ENCODE data around the gene POLR2J2.
"Not testable (repeated sequence)": the region's sequence is repeated elsewhere in the genome, so short reads cannot be mapped to it uniquely, and the experiment has no call there.

Gene POLR2J2

DNA sequence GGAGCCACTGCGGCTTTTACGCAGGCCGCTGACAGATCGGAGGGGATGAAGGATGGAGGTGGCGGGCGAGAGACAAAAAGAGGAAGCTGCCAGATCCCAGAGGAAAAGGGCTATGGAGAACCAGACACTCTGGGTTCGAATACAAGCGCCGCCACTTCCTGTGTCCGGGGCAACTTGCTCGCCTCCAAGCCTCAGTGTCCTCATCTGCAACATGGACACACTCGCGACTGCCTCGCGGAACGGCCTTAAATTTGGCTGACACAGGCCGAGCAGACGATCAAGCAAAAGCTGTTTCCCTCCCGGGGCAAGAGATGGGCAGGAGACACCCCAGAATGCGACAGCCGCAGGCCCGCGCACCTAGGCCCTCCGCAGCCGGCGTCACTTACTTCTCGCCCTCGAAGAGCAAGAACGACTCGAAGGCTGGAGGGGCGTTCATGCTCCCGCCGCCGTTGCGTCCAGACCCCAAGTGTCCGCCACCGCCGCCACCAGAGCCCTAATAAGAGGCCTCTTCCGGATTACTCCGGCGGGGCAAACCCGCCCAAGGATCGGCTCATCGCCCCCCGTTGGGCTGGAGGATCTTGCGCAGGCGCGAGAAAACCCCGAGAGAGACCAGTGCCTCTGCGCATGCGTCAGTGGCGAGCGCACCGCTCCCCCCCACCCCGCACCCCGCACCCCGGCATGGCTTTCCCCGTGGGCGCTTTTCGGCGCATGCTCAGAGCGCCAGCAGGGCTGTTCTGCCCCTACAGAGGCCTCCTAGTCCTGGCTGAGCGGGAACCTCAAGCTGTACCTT, at the start of gene POLR2J2:
Gene POLR2J2, minus strand, starts transcription at position 498 of the 790 bp plus-strand sequence. Its CDS starts 62 bp downstream, at position 436.
- DNase-seq, result peak in 1 of 2 donors; percentile 71

DNA sequence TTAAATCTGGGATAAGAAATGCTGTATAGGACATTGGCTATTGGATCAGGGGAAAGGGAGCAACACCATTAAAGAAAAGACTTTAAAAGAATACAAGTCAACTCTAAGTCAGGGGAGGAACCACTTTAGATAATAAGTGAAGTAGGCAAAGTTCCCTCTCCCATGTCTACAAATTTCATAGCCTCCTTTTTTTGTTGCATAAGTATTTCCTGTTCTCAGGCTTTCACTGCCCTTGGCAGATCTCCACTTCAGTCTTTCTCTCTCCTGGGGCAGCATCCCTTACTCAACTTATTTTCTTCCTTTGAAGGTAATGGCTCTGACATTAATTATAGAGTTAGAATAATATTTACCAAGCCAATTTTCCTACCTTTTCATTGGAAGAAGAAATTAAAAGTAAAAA, 47.0 kb upstream of the POLR2J2 start:
- peak; percentile 14 to 28 for DNase-seq

DNA sequence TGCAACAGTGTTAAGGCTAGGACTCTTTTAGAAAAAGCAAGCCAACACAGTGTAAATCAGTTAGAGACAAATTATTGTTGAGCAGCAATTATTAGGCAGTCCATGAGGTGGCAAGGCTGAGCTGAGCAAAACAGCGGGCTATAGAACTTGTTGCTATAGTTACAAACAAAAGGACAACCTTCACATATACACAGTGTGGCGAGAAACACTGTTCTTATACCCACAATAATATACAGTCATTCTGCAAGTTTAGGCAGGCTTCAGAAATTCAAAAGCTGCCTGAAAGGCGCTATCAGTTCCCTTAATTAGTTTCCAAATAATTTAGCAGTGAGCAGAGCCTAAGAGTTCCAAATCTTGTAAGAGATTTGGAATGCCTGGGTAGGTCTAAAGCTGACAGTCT, 44.3 kb upstream of the POLR2J2 start:
- DNase-seq, result not testable (repeated sequence)

DNA sequence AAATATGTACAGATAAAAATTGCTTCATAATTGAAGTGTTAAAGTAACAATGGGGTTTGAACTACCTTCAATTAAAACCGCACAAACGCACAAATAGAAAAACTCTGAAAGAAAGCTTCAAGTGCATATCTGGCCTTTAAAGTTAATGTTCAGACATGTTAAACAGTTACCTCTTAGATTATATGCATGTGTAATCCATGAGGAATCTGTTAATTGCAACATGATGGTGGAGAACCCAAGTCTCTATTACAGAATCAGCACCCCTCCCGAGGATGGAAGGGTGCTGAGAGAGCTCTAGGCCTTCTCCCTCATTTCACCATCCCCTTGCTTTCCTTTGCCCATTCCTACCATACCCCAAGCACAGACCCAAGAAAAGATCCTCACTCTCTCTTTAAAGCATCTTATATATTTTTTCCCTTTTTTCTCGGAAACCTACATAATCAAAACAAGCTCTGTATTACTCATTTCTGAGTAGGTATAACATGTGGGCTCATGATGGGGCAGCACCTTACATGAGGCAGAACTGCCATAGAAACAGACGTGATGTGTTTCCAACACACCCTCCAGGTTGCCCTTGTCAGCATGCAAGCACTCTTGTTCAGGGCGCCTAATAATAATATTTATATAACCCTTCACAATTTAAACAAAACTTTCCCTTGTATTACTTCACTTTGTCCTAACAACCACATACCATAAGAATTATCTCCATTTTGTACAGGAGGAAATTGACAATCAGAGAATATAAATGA, 43.5 kb upstream of the POLR2J2 start:
- DNase-seq, result not testable (repeated sequence)

DNA sequence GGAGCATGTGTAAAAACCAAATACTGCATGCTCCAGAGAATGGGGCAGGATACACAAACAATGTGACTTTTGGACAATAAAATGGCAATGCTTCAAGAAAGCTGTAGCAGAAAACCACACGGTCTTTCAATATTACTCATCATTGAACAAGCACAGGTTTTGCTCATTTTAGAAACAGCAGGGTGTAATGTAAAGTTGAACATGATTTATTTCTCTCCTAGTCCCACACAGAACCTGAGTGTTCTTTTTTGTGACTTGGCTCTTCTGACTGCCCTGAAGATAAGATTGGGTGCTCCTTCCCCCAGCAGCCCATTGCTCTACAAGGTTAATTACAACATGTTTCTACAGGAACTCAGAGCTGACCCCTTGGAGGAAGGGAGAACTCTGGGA, 42.2 kb upstream of the POLR2J2 start:
- not testable (repeated sequence) for DNase-seq

DNA sequence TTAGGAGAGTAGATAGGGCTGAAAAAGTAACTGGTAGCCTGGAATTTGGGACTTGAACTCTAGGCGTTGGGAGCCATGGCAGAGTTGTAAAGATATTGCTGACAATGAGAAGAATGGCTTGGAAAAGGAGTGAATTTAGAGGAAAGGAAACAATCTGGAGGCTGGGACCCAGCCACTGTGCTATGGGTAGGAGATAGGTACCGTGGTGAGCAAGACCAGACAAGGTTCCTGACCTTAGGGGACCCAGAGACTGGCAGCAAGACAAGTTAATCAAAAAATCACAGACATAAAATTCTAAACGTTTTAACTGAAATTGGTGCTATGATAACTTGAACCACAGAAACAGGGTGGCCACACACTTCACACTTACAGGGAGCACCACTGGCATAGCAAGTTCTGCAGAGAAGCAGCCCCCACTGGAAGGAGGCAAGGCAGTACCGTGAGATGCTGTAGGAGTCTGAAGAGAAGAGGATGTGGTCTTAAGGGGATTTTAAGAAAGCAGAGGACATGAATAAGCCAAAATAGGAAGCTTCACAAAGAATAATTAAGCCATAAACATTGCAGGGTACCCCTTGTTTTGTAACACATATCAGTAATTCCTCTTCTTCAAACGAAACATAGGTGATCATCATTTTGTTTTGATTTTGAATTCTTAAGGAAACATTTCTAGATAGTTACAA, 41.7 kb upstream of the POLR2J2 start:
- DNase-seq, result peak; percentile 62 to 66

DNA sequence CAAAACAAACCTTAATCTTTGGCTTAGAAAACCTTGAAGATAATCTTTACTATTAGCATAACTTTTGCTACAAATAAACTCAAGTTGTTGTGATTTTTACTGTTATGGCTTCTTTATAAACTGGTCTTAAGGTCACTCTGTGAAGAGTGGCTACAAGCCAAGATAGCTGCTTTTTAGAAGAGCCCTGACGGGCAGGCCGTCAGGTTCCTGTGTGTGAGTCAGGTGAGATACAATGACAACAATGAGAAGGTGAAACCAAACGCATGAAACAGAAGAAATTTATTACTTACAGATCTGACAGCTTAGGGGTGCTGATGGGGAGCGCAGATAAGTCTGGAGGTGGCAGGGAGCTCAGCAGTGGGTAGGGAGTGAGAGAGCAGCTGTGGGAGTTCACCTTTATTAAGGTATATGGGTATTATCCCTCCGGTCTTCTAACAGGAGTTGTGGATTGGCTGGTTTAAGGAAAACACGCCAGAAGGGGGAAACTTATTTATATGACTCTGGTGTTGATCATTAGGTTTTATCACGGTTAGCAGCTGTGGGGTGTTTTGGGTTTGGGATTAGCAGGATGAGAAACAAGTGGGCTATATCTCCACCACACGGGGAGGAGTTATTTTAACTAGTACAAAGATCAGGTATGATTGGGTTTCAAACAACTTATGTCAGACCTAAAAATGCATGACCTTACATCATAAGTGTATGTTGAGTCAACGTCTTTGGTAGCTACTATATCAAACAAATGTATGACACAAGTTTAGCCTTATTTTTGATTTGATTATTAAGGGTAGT, 27.7 kb upstream of the POLR2J2 start:
- DNase-seq, result not testable (repeated sequence)

DNA sequence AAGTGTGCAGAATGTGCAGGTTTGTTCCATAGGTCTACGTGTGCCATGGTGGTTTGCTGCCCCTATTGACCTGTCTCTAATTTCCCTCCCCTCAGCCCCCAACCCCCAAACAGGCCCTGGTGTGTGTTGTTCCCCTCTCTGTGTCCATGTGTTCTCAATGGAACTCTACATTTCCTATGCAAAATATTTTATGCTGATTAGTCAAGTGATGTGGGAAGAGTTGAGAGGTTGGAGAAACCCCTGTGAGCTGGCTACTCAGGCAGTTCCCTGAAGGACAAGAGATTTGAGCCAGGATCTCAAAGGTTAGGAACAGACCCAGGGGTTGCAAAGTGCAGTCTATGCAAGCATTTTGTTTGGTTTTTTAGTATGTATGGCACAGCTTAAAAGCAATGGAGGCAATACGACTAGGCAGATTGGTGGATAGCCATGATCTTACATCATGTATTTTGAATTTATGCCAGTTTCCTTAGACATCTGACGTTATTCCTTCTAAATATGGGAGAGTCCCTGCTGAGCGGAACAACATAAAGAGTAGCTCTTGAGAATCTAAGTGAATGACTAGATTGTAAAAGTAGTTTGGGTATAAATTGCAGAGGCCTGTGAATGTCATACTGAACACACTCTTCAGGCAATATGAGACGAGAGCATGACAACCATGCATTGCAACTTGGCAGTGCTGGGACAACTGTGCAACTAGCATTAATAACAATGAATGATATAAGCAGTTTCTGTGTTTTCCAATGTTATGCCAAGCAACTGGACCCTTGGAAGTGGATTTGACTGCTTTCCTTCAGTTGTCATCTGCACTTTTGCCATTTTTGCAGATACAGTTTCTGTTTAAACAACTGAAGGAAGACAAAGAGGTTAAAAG, 26.4 kb upstream of the POLR2J2 start:
- DNase-seq, result not testable (repeated sequence)

DNA sequence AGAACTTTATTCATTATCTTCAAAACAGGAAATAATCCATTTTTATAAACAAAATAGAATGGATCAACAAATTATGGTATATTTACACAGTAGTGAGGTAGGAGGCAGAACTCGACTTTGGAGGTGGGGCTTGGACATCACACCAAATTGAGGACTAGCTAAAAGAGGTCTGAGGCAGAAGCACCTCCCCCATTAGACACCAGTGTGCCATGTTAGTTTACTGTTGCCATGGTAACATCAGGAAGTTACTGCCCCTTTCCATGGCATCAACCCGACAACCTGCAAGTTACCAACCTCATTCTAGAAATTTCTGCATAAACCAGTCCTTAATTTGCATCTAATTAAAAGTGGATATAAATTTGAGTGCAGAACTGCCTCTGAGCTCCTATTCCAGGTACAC, 24.5 kb upstream of the POLR2J2 start:
- not testable (repeated sequence) for DNase-seq

DNA sequence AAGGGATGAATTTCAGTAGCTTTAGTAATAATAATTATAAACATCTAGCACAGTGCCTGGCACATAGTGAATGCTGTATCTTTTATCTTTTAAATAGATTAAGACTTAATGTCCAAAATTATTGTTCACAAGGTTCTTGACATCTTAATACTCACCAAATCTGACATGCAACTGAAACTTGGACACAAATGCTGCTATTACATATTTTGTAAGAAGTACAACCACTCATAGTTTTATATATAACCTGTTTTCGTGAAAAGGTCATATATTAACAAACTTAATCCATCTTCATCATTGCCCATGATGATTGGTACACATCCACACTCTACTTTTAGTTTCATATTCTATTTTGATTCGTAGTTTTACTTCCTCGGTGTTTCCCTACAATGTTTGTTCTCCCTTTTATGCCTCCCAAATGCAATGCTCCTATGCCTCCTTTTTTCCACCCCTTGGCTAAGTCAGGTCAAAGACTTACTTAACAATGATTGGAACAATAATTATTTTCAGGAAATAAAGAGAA, 23.6 kb upstream of the POLR2J2 start:
- not testable (repeated sequence) for DNase-seq

DNA sequence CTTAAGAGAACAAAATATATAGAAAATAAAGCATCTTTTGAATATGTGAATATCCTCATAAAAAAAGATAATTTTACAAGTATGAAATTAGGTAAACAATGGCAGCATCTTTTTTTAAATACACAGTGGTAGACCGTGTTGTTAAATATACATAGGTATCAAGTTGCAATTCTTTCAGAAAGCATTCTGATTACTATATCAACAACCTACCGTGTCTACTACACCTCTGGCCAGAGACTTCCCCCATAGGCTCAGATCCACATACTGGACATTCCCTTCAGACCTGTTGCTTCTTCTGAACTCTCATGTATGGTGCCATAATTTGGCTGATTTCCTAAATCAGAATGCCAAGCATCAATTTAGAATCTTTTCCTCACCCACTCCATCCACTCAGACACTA, 22.5 kb upstream of the POLR2J2 start:
- not testable (repeated sequence) for DNase-seq

DNA sequence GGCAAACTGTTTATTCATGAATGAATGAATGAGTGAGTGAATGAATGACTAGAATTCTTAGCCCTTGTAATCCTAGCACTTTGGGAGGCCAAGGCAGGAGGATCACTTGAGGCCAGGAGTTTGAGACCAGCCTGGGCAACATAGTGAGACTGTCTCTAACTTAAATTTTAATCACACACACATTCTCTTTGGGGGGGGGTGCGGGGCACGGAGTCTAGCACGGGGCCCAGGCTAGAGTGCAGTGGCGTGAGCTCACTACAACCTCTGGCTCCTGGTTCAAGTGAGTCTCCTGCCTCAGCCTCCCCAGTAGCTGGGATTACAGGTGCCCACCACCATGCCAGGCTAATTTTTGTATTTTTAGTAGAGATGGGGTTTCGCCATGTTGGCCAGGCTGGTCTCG, 19.1 kb upstream of the POLR2J2 start:
- not testable (repeated sequence) for DNase-seq

DNA sequence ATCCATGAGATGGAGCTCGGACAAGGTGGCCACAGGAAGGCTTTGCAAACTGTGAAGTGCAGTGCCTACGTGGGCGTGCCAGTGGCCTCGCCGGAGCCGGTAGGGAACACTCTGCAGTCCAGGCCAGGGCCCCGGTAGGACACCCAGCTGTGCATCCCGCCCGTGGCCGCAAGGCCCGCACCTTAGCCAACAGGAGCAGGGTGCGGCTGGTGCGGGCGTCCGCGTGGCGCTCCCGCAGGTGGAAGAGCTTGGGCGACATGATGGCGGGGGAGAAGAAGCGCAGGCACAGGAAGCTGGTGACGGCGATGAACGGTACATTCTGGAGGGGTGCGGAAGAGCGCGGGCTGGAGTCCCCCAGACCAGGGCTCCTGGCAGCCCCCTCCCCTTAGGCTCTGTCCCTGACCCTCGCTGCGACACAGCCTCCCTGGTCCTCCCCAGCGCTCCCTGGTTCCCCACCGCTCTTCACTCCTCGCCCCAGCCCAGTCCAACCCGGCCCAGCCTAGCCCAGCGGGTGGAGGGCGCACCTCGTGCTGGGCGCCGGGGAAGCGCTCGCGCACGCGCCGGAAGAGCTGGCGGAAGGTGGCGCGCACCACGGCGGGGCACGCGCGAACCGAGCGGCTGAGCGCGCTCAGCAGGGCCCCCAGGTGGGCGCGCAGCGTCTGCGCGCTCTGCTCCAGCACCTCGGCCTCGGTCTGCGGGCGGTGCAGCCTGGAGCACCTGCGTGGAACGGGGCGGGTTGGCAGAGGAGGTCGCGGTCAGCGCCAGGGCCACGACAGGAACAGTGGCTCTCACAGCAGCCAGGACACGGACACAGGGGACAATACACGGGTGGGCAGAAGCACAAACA, 18.2 kb upstream of the POLR2J2 start:
- DNase-seq, result not testable (repeated sequence)

DNA sequence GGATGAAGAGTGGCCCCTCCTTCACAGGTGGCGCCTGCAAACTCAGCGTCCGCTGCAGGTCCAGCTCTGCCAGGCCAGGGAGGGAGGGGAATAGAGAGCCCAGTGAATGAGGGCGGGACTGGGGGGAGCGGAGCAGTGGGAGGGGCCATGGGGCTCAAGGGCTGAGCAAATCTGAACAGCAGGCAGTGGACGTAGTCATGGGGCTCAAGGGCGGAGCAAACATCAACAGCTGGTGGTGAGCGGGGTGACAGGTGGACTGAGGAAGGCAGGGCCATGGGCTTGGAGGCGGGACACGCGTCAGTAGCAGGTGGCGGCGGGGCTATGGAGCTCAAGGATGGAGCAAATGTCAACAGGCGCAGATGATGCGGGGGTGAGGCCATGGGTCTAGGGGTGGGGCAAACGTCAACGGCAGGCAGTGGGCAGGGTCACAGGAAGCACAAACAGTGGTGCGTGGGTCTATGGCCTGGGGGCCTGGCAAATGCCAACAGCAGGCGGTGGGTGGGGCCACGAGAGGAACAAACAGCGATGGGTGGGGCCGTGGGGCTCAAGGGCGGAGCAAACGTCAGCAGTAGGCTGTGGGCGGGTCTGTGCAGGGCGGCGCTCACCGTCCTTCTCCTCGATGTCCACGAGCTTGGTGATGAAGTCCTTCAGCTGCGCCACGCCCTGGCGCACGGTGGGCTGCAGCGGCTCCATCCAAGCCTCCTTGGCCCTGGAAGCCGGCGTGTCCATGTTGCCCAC, 17.0 kb upstream of the POLR2J2 start:
- DNase-seq, result not testable (repeated sequence)

DNA sequence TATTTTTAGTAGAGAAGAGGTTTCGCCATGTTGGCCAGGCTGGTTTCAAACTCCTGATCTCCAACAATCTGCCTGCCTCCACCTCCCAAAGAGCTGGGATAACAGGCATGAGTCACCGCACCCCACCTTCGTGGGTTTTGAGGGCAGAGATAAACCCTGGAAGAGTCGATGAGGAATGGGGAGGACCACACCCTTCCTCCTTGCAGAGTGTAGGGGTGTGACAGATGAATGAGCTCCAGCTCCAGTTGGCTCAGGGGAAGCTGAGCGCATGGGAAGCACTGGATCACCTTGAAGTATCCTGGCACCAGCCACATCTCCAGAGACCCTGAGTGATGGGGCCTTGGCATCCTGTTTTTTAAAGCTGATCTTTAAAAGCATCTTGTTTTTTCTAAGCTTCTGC, 11.1 kb upstream of the POLR2J2 start:
- DNase-seq, result not testable (repeated sequence)

DNA sequence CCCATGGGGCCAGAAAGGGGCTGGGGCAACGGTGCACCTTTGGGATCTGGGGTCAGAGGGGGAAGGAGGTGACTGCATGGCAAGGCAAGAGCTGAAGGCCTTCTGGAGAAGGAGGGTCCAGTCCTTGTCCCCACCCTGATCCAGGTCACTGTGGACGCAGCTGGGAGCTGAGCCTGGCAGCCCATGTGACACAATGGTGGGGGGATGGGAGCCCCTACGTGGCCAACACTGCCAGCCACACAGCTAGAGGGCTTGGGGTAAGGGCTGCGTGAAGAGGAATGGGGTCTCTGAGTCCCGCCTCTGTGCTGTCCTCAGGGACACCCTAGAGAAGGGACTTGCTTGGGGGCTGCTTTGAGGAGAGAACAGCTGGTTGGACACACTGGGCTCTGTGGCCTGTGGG, 9.3 kb upstream of the POLR2J2 start:
- DNase-seq, result not testable (repeated sequence)

DNA sequence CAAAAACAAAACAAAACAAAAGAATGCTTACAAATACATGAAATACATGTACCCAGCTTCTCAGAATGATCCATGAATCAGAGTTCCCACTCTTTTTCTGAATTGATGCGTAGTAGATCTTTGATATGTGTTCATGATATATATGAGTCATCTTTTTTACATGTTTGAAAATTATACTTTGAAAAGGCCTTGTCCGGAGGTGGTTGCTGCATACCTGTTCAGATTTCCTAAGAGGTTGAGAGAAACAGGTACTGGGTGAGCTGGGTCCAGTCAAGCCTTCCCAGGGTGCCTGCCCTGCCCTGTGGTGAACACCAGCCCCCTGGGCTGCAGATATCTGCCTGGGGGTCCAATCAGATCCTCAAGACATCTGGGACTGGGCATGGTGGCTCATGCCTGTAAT, 4.1 kb upstream of the POLR2J2 start:
- DNase-seq, result not testable (repeated sequence)

DNA sequence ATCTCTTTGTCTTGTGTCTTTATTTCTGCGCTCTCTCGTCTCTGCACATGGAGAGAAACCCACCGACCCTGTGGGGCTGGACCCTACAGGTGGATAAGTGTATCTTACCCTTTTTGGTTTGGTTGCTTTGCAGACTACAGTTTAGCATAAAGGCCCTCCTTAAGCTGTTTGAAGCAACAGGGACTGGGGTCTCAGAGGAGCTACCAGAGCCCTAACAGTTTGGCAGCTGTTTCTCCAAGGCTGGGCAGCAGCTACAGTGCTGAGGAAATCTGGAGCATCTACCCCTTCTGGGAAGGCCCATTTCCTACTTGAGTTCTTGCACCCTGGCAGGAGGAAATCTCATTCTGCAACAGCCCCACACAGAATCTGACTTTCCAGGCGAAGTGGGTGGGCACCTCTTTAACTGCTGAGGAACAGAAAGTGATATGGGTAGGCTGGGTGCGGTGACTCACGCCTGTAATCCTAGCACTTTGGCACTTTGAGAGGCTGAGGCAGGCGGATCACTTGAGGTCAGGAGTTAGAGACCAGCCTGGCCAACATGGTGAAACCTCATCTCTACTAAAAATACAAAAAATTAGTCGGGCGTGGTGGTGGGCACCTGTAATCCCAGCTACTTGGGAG, 2.1 kb upstream of the POLR2J2 start:
- not testable (repeated sequence) for DNase-seq

DNA sequence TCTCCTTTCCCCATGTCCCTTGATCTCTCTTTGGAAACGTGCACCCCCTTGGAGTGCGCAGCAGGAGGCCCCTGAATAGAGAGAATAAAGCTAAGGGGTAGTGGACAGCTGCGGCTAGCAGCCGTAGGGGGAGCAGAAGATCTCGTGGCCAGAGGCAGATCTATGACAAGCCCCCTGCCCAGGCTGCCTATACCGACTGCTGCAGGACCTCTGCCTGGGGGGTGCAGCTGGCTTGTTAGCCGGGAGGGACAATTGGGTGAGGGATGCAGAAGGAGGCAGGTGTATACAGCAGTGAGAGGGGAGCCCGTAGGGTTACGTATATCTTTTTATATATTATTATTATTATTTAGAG, 469 bp upstream of the POLR2J2 start:
- DNase-seq, result not testable (repeated sequence)

All from inflammatory macrophage treated with lipopolysaccharide for 1 hour (primary cell).